Fibroblast of lung (primary cell): ENCODE data around the gene CELF2. TPM values are rescaled to one million over a fixed set of nuclear protein-coding genes. Genes with fewer than 3 reads are reported as not detected.

ENCODE experiments used
- DNase-seq, 2 donors: peaks; one replicate each; pipeline versions ENCODE4 v3.0.0 to v3.0.0-alpha.2; 2010; ENCODE audit warnings: low read depth in 2 of 2
- H2AFZ ChIP-seq: 2 replicates; pipeline ENCODE4 v1.5.1; 2012; ENCODE audit warnings: low read length, control low read depth, inconsistent platforms
- H3K27ac ChIP-seq: 2 replicates; pipeline ENCODE4 v1.5.1; 2011; ENCODE audit warnings: low read length, control low read depth; ENCODE audit not compliant: insufficient read depth
- H3K27me3 ChIP-seq: 2 replicates; pipeline ENCODE4 v1.5.1; 2011; ENCODE audit warnings: mild to moderate bottlenecking, low read length; ENCODE audit not compliant: control insufficient read depth, insufficient read depth
- H3K36me3 ChIP-seq: 2 replicates; pipeline ENCODE4 v1.5.1; 2011; ENCODE audit warnings: low read length; ENCODE audit not compliant: control insufficient read depth, insufficient read depth
- H3K4me1 ChIP-seq: 2 replicates; pipeline ENCODE4 v1.5.1; 2011; ENCODE audit warnings: low read length; ENCODE audit not compliant: control insufficient read depth, insufficient read depth; ENCODE audit errors: extremely low read depth
- H3K4me2 ChIP-seq: 2 replicates; pipeline ENCODE4 v1.5.1; 2011; ENCODE audit warnings: low read length, control low read depth; ENCODE audit not compliant: insufficient read depth; ENCODE audit errors: extremely low read depth
- H3K4me3 ChIP-seq, 4 experiments: fragments of 200-600 bp in 1 of 4; sonication (generic) in 1 of 4; replicated peaks in 1 of 4; 2 replicates each; pipeline ENCODE4 v1.5.1; 2011 to 2016; ENCODE audit warnings: low read length in 4 of 4, low read depth in 3 of 4, mild to moderate bottlenecking in 3 of 4, control low read depth in 2 of 4, inconsistent platforms in 1 of 4, mixed read lengths in 1 of 4; ENCODE audit not compliant: insufficient read depth in 1 of 4; ENCODE audit errors: control extremely low read depth in 1 of 4
- H3K79me2 ChIP-seq: 2 replicates; pipeline ENCODE4 v1.5.1; 2012; ENCODE audit warnings: mild to moderate bottlenecking, low read length, inconsistent platforms; ENCODE audit not compliant: control insufficient read depth, insufficient read depth
- H3K9ac ChIP-seq: 2 replicates; pipeline ENCODE4 v1.5.1; 2011; ENCODE audit warnings: mild to moderate bottlenecking, low read length, control low read depth; ENCODE audit not compliant: insufficient read depth
- H3K9me3 ChIP-seq: 2 replicates; pipeline ENCODE4 v1.5.1; 2012; ENCODE audit warnings: low read depth, low read length; ENCODE audit not compliant: control insufficient read depth, insufficient read depth
- H4K20me1 ChIP-seq: 2 replicates; pipeline ENCODE4 v1.5.1; 2011; ENCODE audit warnings: low read length; ENCODE audit not compliant: control insufficient read depth, insufficient read depth; ENCODE audit errors: extremely low read depth
- EZH2 ChIP-seq: IDR thresholded peaks from 2 replicates; pipeline ENCODE4 v1.5.1; 2012; ENCODE audit warnings: low read length, control low read depth, mild to moderate bottlenecking; ENCODE audit errors: missing control alignments
- polyA plus RNA-seq, 2 donors: library from polyadenylated mRNA; depleted of rRNA in 1 of 2; stranded (reverse) in 1 of 2; unstranded in 1 of 2; fragments of >200 nt; gene quantifications; 2 replicates each; pipeline ENCODE4 v1.2.1, GENCODE V29; 2011 to 2012; ENCODE audit warnings: missing spikeins in 1 of 2
- total RNA-seq: library from RNA; depleted of rRNA; stranded (reverse); fragments of >200 nt; gene quantifications from 2 replicates; pipeline ENCODE4 v1.2.1, GENCODE V29; 2014
- TF ChIP-seq, protein P1 (sequence below), 2 donors: IDR thresholded peaks in 1 of 2; conservative IDR thresholded peaks in 1 of 2; 1 replicate in 1 of 2; 2 replicates in 1 of 2; pipeline ENCODE4 v1.5.1; 2011 to 2012; ENCODE audit warnings: low read length in 2 of 2, control low read depth in 1 of 2, inconsistent platforms in 1 of 2, low read depth in 1 of 2, mild to moderate bottlenecking in 1 of 2

Gene CELF2
- total and polyA plus RNA-seq, 2 donors (not counting 1 experiment from before 2014, with no cell fraction given): 16.9 to 25.1 TPM

DNA sequence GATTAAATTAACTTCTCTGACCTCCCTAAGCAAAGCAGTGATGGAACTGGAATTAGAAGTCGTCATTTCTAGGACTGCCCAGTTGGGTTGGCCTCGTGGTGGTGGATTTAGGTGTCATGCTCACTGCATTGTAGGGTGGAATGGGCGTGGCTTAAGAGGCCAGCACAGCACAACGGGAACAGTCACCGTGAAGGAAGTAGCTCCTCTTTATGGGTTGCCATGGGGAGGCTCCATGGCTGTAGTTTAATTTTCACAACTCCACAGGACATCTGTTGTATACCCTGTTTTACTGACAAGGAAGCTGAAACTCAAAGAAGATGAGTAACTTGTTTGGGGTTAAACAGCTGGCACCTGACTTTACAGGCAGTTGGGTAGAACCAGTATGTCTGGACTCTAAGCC is 208.3 kb downstream of the CELF2 start:
- Histone ChIP-seq H4K20me1 (no peaks in the 10 kb centered on the region), H3K9ac (no peak overlapping the region), H3K36me3 (no peaks in the 10 kb centered on the region), H3K4me3 (no peak overlapping the region), H2AFZ (no peak overlapping the region), H3K4me2 (no peak overlapping the region), H3K27ac (no peak overlapping the region), H3K79me2 (no peaks in the 10 kb centered on the region), H3K27me3 (no peaks in the 10 kb centered on the region), H3K4me1 (no peaks in the 10 kb centered on the region), H3K9me3 (no peaks in the 10 kb centered on the region)
- no peak for DNase-seq
- TF ChIP-seq, protein P1, sequence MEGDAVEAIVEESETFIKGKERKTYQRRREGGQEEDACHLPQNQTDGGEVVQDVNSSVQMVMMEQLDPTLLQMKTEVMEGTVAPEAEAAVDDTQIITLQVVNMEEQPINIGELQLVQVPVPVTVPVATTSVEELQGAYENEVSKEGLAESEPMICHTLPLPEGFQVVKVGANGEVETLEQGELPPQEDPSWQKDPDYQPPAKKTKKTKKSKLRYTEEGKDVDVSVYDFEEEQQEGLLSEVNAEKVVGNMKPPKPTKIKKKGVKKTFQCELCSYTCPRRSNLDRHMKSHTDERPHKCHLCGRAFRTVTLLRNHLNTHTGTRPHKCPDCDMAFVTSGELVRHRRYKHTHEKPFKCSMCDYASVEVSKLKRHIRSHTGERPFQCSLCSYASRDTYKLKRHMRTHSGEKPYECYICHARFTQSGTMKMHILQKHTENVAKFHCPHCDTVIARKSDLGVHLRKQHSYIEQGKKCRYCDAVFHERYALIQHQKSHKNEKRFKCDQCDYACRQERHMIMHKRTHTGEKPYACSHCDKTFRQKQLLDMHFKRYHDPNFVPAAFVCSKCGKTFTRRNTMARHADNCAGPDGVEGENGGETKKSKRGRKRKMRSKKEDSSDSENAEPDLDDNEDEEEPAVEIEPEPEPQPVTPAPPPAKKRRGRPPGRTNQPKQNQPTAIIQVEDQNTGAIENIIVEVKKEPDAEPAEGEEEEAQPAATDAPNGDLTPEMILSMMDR (conservative IDR thresholded peaks at IDR 0.05 in 1 of 2, IDR thresholded peaks at IDR 0.05 in 1 of 2; ENCODE audit: low read depth in 1 of 2, low read length in 2 of 2): no peak
- TF ChIP-seq EZH2: no peak

DNA sequence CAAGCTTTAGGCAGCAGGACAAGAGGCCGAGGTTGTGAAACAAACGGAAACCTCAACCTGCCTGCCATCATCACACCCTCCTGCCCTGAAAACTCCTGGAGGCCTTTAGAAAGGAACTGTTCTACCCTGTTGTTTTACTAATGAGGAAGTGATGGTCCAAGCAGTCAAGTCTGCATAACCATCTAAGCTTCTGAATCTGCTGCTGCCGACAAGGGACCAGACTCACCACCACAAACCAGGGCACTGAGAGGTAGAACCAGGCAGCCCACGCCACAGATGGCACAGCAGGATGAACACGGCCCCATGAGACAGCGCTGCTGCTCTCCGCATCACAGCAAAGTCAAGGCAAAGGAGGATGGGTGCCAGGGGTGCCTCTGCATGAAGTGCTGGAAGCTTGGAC is 209.4 kb downstream of the CELF2 start:
- H3K4me1 ChIP-seq: no peaks in the 10 kb centered on the region
- TF ChIP-seq EZH2: no peak
- TF ChIP-seq, protein P1 (conservative IDR thresholded peaks at IDR 0.05 in 1 of 2, IDR thresholded peaks at IDR 0.05 in 1 of 2; ENCODE audit: low read depth in 1 of 2, low read length in 2 of 2): no peak
- H4K20me1 ChIP-seq: no peaks in the 10 kb centered on the region
- no peak overlapping the region for H3K4me3 ChIP-seq
- no peaks in the 10 kb centered on the region for H3K36me3 ChIP-seq
- H2AFZ ChIP-seq: no peak overlapping the region
- H3K9ac ChIP-seq: no peak overlapping the region
- H3K27me3 ChIP-seq: no peaks in the 10 kb centered on the region
- H3K9me3 ChIP-seq: no peaks in the 10 kb centered on the region
- no peak overlapping the region for H3K27ac ChIP-seq
- DNase-seq: no peak
- H3K4me2 ChIP-seq: no peak overlapping the region
- H3K79me2 ChIP-seq: no peaks in the 10 kb centered on the region

DNA sequence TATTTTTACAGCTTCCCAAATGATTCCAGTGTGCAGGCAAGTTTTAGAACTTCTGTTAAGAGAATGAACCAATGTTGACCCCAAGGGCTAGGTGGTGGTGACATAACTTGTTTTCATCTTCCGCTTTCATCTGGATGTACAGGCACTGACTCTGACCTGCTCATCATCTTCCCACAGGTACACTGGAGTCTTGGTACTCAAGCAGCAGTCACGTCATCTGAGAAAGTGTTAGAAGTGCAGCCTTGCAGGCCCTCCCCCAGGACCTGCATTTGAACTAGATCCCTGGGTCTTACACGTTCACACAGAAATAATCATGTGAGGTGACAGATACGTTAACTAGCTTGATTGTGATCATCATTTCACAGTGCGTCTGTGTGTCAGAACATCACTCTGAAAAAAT is 212.2 kb downstream of the CELF2 start:
- no peaks in the 10 kb centered on the region for H3K79me2 ChIP-seq
- DNase-seq: no peak
- no peak overlapping the region for H3K9ac ChIP-seq
- H3K36me3 ChIP-seq: no peaks in the 10 kb centered on the region
- H2AFZ ChIP-seq: no peak overlapping the region
- H3K9me3 ChIP-seq: no peaks in the 10 kb centered on the region
- H3K4me2 ChIP-seq: no peak overlapping the region
- no peak overlapping the region for H3K4me3 ChIP-seq
- TF ChIP-seq, protein P1 (conservative IDR thresholded peaks at IDR 0.05 in 1 of 2, IDR thresholded peaks at IDR 0.05 in 1 of 2; ENCODE audit: low read depth in 1 of 2, low read length in 2 of 2): no peak
- no peak for TF ChIP-seq EZH2
- no peak overlapping the region for H3K27ac ChIP-seq
- no peaks in the 10 kb centered on the region for H3K27me3 ChIP-seq
- H4K20me1 ChIP-seq: no peaks in the 10 kb centered on the region
- no peaks in the 10 kb centered on the region for H3K4me1 ChIP-seq
